Fibroblast of lung (primary cell): ENCODE results near the gene CDC123. TPM values are rescaled to one million over a fixed set of nuclear protein-coding genes. Genes with fewer than 3 reads are reported as not detected.
"Not testable (repeated sequence)": the region's sequence is repeated elsewhere in the genome, so short reads cannot be mapped to it uniquely, and the experiment has no call there.

Source experiments
- DNase-seq, 2 donors: peaks; one replicate each; pipeline versions ENCODE4 v3.0.0 to v3.0.0-alpha.2; 2010; ENCODE audit warnings: low read depth in 2 of 2
- H2AFZ ChIP-seq: 2 replicates; pipeline ENCODE4 v1.5.1; 2012; ENCODE audit warnings: low read length, control low read depth, inconsistent platforms
- H3K27ac ChIP-seq: 2 replicates; pipeline ENCODE4 v1.5.1; 2011; ENCODE audit warnings: low read length, control low read depth; ENCODE audit not compliant: insufficient read depth
- H3K27me3 ChIP-seq: 2 replicates; pipeline ENCODE4 v1.5.1; 2011; ENCODE audit warnings: mild to moderate bottlenecking, low read length; ENCODE audit not compliant: control insufficient read depth, insufficient read depth
- H3K36me3 ChIP-seq: 2 replicates; pipeline ENCODE4 v1.5.1; 2011; ENCODE audit warnings: low read length; ENCODE audit not compliant: control insufficient read depth, insufficient read depth
- H3K4me1 ChIP-seq: 2 replicates; pipeline ENCODE4 v1.5.1; 2011; ENCODE audit warnings: low read length; ENCODE audit not compliant: control insufficient read depth, insufficient read depth; ENCODE audit errors: extremely low read depth
- H3K4me2 ChIP-seq: 2 replicates; pipeline ENCODE4 v1.5.1; 2011; ENCODE audit warnings: low read length, control low read depth; ENCODE audit not compliant: insufficient read depth; ENCODE audit errors: extremely low read depth
- H3K4me3 ChIP-seq, 4 experiments: fragments of 200-600 bp in 1 of 4; sonication (generic) in 1 of 4; replicated peaks in 1 of 4; 2 replicates each; pipeline ENCODE4 v1.5.1; 2011 to 2016; ENCODE audit warnings: low read length in 4 of 4, low read depth in 3 of 4, mild to moderate bottlenecking in 3 of 4, control low read depth in 2 of 4, inconsistent platforms in 1 of 4, mixed read lengths in 1 of 4; ENCODE audit not compliant: insufficient read depth in 1 of 4; ENCODE audit errors: control extremely low read depth in 1 of 4
- H3K79me2 ChIP-seq: 2 replicates; pipeline ENCODE4 v1.5.1; 2012; ENCODE audit warnings: mild to moderate bottlenecking, low read length, inconsistent platforms; ENCODE audit not compliant: control insufficient read depth, insufficient read depth
- H3K9ac ChIP-seq: 2 replicates; pipeline ENCODE4 v1.5.1; 2011; ENCODE audit warnings: mild to moderate bottlenecking, low read length, control low read depth; ENCODE audit not compliant: insufficient read depth
- H3K9me3 ChIP-seq: 2 replicates; pipeline ENCODE4 v1.5.1; 2012; ENCODE audit warnings: low read depth, low read length; ENCODE audit not compliant: control insufficient read depth, insufficient read depth
- H4K20me1 ChIP-seq: 2 replicates; pipeline ENCODE4 v1.5.1; 2011; ENCODE audit warnings: low read length; ENCODE audit not compliant: control insufficient read depth, insufficient read depth; ENCODE audit errors: extremely low read depth
- EZH2 ChIP-seq: IDR thresholded peaks from 2 replicates; pipeline ENCODE4 v1.5.1; 2012; ENCODE audit warnings: low read length, control low read depth, mild to moderate bottlenecking; ENCODE audit errors: missing control alignments
- polyA plus RNA-seq, 2 donors: library from polyadenylated mRNA; depleted of rRNA in 1 of 2; stranded (reverse) in 1 of 2; unstranded in 1 of 2; fragments of >200 nt; gene quantifications; 2 replicates each; pipeline ENCODE4 v1.2.1, GENCODE V29; 2011 to 2012; ENCODE audit warnings: missing spikeins in 1 of 2
- total RNA-seq: library from RNA; depleted of rRNA; stranded (reverse); fragments of >200 nt; gene quantifications from 2 replicates; pipeline ENCODE4 v1.2.1, GENCODE V29; 2014
- TF ChIP-seq, protein P1 (sequence below), 2 donors: IDR thresholded peaks in 1 of 2; conservative IDR thresholded peaks in 1 of 2; 1 replicate in 1 of 2; 2 replicates in 1 of 2; pipeline ENCODE4 v1.5.1; 2011 to 2012; ENCODE audit warnings: low read length in 2 of 2, control low read depth in 1 of 2, inconsistent platforms in 1 of 2, low read depth in 1 of 2, mild to moderate bottlenecking in 1 of 2

Gene CDC123
- total and polyA plus RNA-seq, 2 donors (not counting 1 experiment from before 2014, with no cell fraction given): 144 to 172 TPM

GRCh38 chr10:12250181-12250580 is 54.2 kb downstream of the CDC123 start:
- no peaks in the 10 kb centered on the region for H3K9me3 ChIP-seq
- peaks cover 6% of the 10 kb centered on the region for H3K36me3 ChIP-seq
- H3K4me1 ChIP-seq: no peaks in the 10 kb centered on the region
- no peaks in the 10 kb centered on the region for H3K79me2 ChIP-seq
- no peak overlapping the region for H3K27ac ChIP-seq
- H3K4me2 ChIP-seq: no peak overlapping the region
- no peak for DNase-seq
- H3K27me3 ChIP-seq: no peaks in the 10 kb centered on the region
- H3K9ac ChIP-seq: no peak overlapping the region
- no peaks in the 10 kb centered on the region for H4K20me1 ChIP-seq
- H2AFZ ChIP-seq: no peak overlapping the region
- H3K4me3 ChIP-seq: no peak overlapping the region
- TF ChIP-seq, protein P1, sequence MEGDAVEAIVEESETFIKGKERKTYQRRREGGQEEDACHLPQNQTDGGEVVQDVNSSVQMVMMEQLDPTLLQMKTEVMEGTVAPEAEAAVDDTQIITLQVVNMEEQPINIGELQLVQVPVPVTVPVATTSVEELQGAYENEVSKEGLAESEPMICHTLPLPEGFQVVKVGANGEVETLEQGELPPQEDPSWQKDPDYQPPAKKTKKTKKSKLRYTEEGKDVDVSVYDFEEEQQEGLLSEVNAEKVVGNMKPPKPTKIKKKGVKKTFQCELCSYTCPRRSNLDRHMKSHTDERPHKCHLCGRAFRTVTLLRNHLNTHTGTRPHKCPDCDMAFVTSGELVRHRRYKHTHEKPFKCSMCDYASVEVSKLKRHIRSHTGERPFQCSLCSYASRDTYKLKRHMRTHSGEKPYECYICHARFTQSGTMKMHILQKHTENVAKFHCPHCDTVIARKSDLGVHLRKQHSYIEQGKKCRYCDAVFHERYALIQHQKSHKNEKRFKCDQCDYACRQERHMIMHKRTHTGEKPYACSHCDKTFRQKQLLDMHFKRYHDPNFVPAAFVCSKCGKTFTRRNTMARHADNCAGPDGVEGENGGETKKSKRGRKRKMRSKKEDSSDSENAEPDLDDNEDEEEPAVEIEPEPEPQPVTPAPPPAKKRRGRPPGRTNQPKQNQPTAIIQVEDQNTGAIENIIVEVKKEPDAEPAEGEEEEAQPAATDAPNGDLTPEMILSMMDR (conservative IDR thresholded peaks at IDR 0.05 in 1 of 2, IDR thresholded peaks at IDR 0.05 in 1 of 2; ENCODE audit: low read depth in 1 of 2, low read length in 2 of 2): no peak
- TF ChIP-seq EZH2: no peak

DNA sequence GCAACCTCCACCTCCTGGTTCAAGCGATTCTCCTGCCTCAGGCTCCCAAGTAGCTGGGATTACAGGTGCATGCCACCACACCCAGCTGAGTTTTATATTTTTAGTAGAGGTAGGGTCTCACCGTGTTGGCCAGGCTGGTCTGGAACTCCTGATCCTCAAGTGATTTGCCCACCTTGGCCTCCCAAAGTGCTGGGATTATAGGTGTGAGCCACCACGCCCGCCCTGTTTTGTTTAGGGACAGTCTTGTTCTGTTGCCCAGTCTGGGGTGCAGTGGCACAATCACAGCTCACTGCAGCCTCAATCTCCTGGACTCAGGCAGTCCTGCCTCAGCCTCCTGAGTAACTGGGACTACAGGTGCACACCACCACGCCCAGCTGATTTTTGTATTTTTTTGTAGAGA is 54.7 kb downstream of the CDC123 start:
- not testable (repeated sequence) for H3K9ac ChIP-seq, DNase-seq, H3K27me3 ChIP-seq, H3K27ac ChIP-seq, H3K4me1 ChIP-seq, H2AFZ ChIP-seq, H3K36me3 ChIP-seq, H3K4me2 ChIP-seq, H3K4me3 ChIP-seq, H4K20me1 ChIP-seq, H3K9me3 ChIP-seq, H3K79me2 ChIP-seq

DNA sequence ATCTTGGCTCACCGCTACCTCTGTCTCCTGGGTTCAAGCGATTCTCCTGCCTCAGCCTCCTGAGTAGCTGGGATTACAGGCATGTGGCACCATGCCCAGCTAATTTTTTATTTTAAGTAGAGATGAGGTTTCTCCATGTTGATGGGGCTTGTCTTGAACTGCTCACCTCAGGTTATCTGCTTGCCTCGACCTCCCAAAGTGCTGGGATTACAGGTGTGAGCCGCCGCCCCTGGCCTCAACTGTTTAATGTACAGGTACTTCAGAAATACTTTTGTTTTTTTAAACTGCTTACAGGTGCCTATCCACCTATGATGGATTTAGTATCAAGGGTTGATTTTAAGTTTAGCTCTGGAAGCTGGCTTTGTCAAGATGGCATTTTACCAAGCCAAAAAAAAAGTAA is 55.6 kb downstream of the CDC123 start:
- no peaks in the 10 kb centered on the region for H3K27me3 ChIP-seq
- H3K9ac ChIP-seq: no peak overlapping the region
- H3K4me1 ChIP-seq: no peaks in the 10 kb centered on the region
- H3K79me2 ChIP-seq: no peaks in the 10 kb centered on the region
- no peaks in the 10 kb centered on the region for H4K20me1 ChIP-seq
- DNase-seq: no peak
- H3K4me2 ChIP-seq: no peak overlapping the region
- no peaks in the 10 kb centered on the region for H3K9me3 ChIP-seq
- H3K27ac ChIP-seq: no peak overlapping the region
- no peak overlapping the region for H2AFZ ChIP-seq
- H3K4me3 ChIP-seq: no peak overlapping the region
- H3K36me3 ChIP-seq: peaks cover under 1% of the 10 kb centered on the region
- no peak for TF ChIP-seq EZH2
- TF ChIP-seq, protein P1 (conservative IDR thresholded peaks at IDR 0.05 in 1 of 2, IDR thresholded peaks at IDR 0.05 in 1 of 2; ENCODE audit: low read depth in 1 of 2, low read length in 2 of 2): no peak
